CD4-positive, alpha-beta T cell treated with Interleukin-12 subunit alpha and Interleukin-12 subunit beta, for 1 hour (primary cell): ENCODE data around the gene TIMM17A.
A peak's percentile ranks its signal among the peaks of the same experiment; 100 is the strongest.

Source experiments
- DNase-seq: peaks from one replicate; pipeline ENCODE4 v3.0.0-alpha.2; 2020

The TIMM17A gene

GRCh38 chr1:201985355-201985754 is 30.1 kb downstream of the TIMM17A start:
- no peak for DNase-seq

- DNase-seq: no peak
These were observed 33.3 kb downstream of the TIMM17A start for GRCh38 chr1:201988601-201989000.

- no peak for DNase-seq
These were observed 34.2 kb downstream of the TIMM17A start for GRCh38 chr1:201989354-201990128.

GRCh38 chr1:201990427-201990826 is 35.1 kb downstream of the TIMM17A start:
- no peak for DNase-seq

GRCh38 chr1:201999625-202000238 is 44.4 kb downstream of the TIMM17A start:
- DNase-seq: peak; percentile 39

GRCh38 chr1:202002507-202002906 is 47.2 kb downstream of the TIMM17A start:
- no peak for DNase-seq

GRCh38 chr1:202004711-202005110 is 49.4 kb downstream of the TIMM17A start:
- no peak for DNase-seq

- DNase-seq: no peak
These were observed 50.7 kb downstream of the TIMM17A start for GRCh38 chr1:202005958-202006357.

GRCh38 chr1:202007304-202007703 is 52.0 kb downstream of the TIMM17A start:
- DNase-seq: no peak

- DNase-seq: no peak
These were observed 52.6 kb downstream of the TIMM17A start for GRCh38 chr1:202007805-202008489.

GRCh38 chr1:202009326-202010179 is 54.2 kb downstream of the TIMM17A start:
- peak; percentile 57 for DNase-seq

GRCh38 chr1:202010180-202011015 is 55.1 kb downstream of the TIMM17A start, which contains the start of gene ELF3:
TSS of gene ELF3 (plus strand) at chr1:202010587. CDS start at chr1:202011137, 550 bp downstream.
- no peak for DNase-seq

- no peak for DNase-seq
These were observed 56.7 kb downstream of the TIMM17A start for GRCh38 chr1:202011994-202012393.

- no peak for DNase-seq
These were observed 57.5 kb downstream of the TIMM17A start for GRCh38 chr1:202012544-202013478.

- no peak for DNase-seq
These were observed 58.3 kb downstream of the TIMM17A start for GRCh38 chr1:202013603-202014002.

GRCh38 chr1:202014060-202014459 is 58.8 kb downstream of the TIMM17A start:
- no peak for DNase-seq

GRCh38 chr1:202014915-202015661 is 59.8 kb downstream of the TIMM17A start:
- DNase-seq: no peak

- no peak for DNase-seq
These were observed 60.3 kb downstream of the TIMM17A start for GRCh38 chr1:202015662-202015937.

- DNase-seq: no peak
These were observed 60.9 kb downstream of the TIMM17A start for GRCh38 chr1:202016022-202016810.
